Measurements from ENCODE around the gene EEF1B2.
"Not testable (repeated sequence)": the region's sequence is repeated elsewhere in the genome, so short reads cannot be mapped to it uniquely, and the experiment has no call there.

EEF1B2 gene

GRCh38 chr2:206190111-206190510 is 30.4 kb downstream of the EEF1B2 start:
- Histone ChIP-seq H3K9me3 (ENCODE audit: control insufficient read depth, insufficient read depth, low read length) (no peaks in the 10 kb centered on the region), H3K4me1 (ENCODE audit: insufficient read depth, low read length) (no peaks in the 10 kb centered on the region; the same call in 1 of the 2 replicates), H3K9ac (ENCODE audit: low read depth, low read length) (no peak overlapping the region), H3K36me3 (ENCODE audit: insufficient read depth, low read length) (no peaks in the 10 kb centered on the region)

- no peaks in the 10 kb centered on the region; the same call in 1 of the 2 replicates for H3K4me1 ChIP-seq (ENCODE audit: insufficient read depth, low read length)
- H3K9ac ChIP-seq (ENCODE audit: low read depth, low read length): no peak overlapping the region
- H3K36me3 ChIP-seq (ENCODE audit: insufficient read depth, low read length): no peaks in the 10 kb centered on the region
- H3K9me3 ChIP-seq (ENCODE audit: control insufficient read depth, insufficient read depth, low read length): no peaks in the 10 kb centered on the region
These were observed 31.0 kb downstream of the EEF1B2 start for GRCh38 chr2:206190689-206191088.

- Histone ChIP-seq H3K36me3 (ENCODE audit: insufficient read depth, low read length) (no peaks in the 10 kb centered on the region), H3K9ac (ENCODE audit: low read depth, low read length) (no peak overlapping the region), H3K4me1 (ENCODE audit: insufficient read depth, low read length) (no peaks in the 10 kb centered on the region; the same call in none of the 2 replicates), H3K9me3 (ENCODE audit: control insufficient read depth, insufficient read depth, low read length) (no peaks in the 10 kb centered on the region)
These were observed 32.5 kb downstream of the EEF1B2 start for GRCh38 chr2:206192157-206192556.

- H3K9ac ChIP-seq (ENCODE audit: low read depth, low read length): no peak overlapping the region
- no peaks in the 10 kb centered on the region for H3K36me3 ChIP-seq (ENCODE audit: insufficient read depth, low read length)
These were observed 34.1 kb downstream of the EEF1B2 start for GRCh38 chr2:206193671-206194357.

GRCh38 chr2:206198677-206199076 is 39.0 kb downstream of the EEF1B2 start:
- H3K9ac ChIP-seq (ENCODE audit: low read depth, low read length): no peak overlapping the region
- H3K9me3 ChIP-seq (ENCODE audit: control insufficient read depth, insufficient read depth, low read length): no peaks in the 10 kb centered on the region
- peaks cover 6% of the 10 kb centered on the region for H3K4me1 ChIP-seq (ENCODE audit: insufficient read depth, low read length)
- H3K36me3 ChIP-seq (ENCODE audit: insufficient read depth, low read length): no peaks in the 10 kb centered on the region

More at GRCh38 chr2:206193671-206194357, 34.1 kb downstream of the EEF1B2 start:
- H3K9me3 ChIP-seq (ENCODE audit: control insufficient read depth, insufficient read depth, low read length): no peaks in the 10 kb centered on the region
- H3K4me1 ChIP-seq (ENCODE audit: insufficient read depth, low read length): no peaks in the 10 kb centered on the region; the same call in none of the 2 replicates

- Histone ChIP-seq H3K9me3 (ENCODE audit: control insufficient read depth, insufficient read depth, low read length) (no peaks in the 10 kb centered on the region), H3K36me3 (ENCODE audit: insufficient read depth, low read length) (no peaks in the 10 kb centered on the region), H3K4me1 (ENCODE audit: insufficient read depth, low read length) (0 out of 2 replicates have a peak, but pooled peaks cover 6% of the 10 kb centered on the region), H3K9ac (ENCODE audit: low read depth, low read length) (no peak overlapping the region)
These were observed 41.6 kb downstream of the EEF1B2 start for GRCh38 chr2:206201075-206201848.

- Histone ChIP-seq H3K4me1 (ENCODE audit: insufficient read depth, low read length) (0 out of 2 replicates have a peak, but pooled peaks cover 6% of the 10 kb centered on the region), H3K36me3 (ENCODE audit: insufficient read depth, low read length) (no peaks in the 10 kb centered on the region), H3K9ac (ENCODE audit: low read depth, low read length) (no peak overlapping the region), H3K9me3 (ENCODE audit: control insufficient read depth, insufficient read depth, low read length) (no peaks in the 10 kb centered on the region)
These were observed 42.8 kb downstream of the EEF1B2 start for GRCh38 chr2:206202446-206202845.

GRCh38 chr2:206203331-206203730 is 43.6 kb downstream of the EEF1B2 start:
- H3K9ac ChIP-seq (ENCODE audit: low read depth, low read length): no peak overlapping the region
- no peaks in the 10 kb centered on the region for H3K36me3 ChIP-seq (ENCODE audit: insufficient read depth, low read length)
- no peaks in the 10 kb centered on the region for H3K9me3 ChIP-seq (ENCODE audit: control insufficient read depth, insufficient read depth, low read length)
- 0 out of 2 replicates have a peak, but pooled peaks cover 6% of the 10 kb centered on the region for H3K4me1 ChIP-seq (ENCODE audit: insufficient read depth, low read length)

GRCh38 chr2:206204710-206205109 is 45.0 kb downstream of the EEF1B2 start:
- no peak overlapping the region for H3K9ac ChIP-seq (ENCODE audit: low read depth, low read length)
- no peaks in the 10 kb centered on the region for H3K36me3 ChIP-seq (ENCODE audit: insufficient read depth, low read length)
- H3K4me1 ChIP-seq (ENCODE audit: insufficient read depth, low read length): 0 out of 2 replicates have a peak, but pooled peaks cover 6% of the 10 kb centered on the region
- H3K9me3 ChIP-seq (ENCODE audit: control insufficient read depth, insufficient read depth, low read length): no peaks in the 10 kb centered on the region

GRCh38 chr2:206207316-206207715 is 47.6 kb downstream of the EEF1B2 start:
- H3K9ac ChIP-seq (ENCODE audit: low read depth, low read length): not testable (repeated sequence)

GRCh38 chr2:206208900-206209299 is 49.2 kb downstream of the EEF1B2 start:
- Histone ChIP-seq H3K4me1 (ENCODE audit: insufficient read depth, low read length) (peaks cover 23% of the 10 kb centered on the region), H3K9me3 (ENCODE audit: control insufficient read depth, insufficient read depth, low read length) (no peaks in the 10 kb centered on the region), H3K9ac (ENCODE audit: low read depth, low read length) (no peak overlapping the region), H3K36me3 (ENCODE audit: insufficient read depth, low read length) (no peaks in the 10 kb centered on the region)

More at GRCh38 chr2:206207316-206207715, 47.6 kb downstream of the EEF1B2 start:
- H3K4me1 ChIP-seq (ENCODE audit: insufficient read depth, low read length): peaks cover 10% of the 10 kb centered on the region; the same call in 1 of the 2 replicates
- H3K36me3 ChIP-seq (ENCODE audit: insufficient read depth, low read length); H3K9me3 ChIP-seq (ENCODE audit: control insufficient read depth, insufficient read depth, low read length): not testable (repeated sequence)

GRCh38 chr2:206211657-206212255 is 52.1 kb downstream of the EEF1B2 start:
- Histone ChIP-seq H3K9me3 (ENCODE audit: control insufficient read depth, insufficient read depth, low read length) (no peaks in the 10 kb centered on the region), H3K4me1 (ENCODE audit: insufficient read depth, low read length) (peaks cover 23% of the 10 kb centered on the region), H3K9ac (ENCODE audit: low read depth, low read length) (no peak overlapping the region), H3K36me3 (ENCODE audit: insufficient read depth, low read length) (no peaks in the 10 kb centered on the region)
